Right lobe of liver (tissue), 4 donors: ENCODE data around the gene TTC36.

Experiments
- POLR2A ChIP-seq: fragments of 450-650 bp; IDR thresholded peaks from one replicate; pipeline ENCODE4 v1.6.1; 2017; ENCODE audit warnings: antibody characterized with exemption, mild to moderate bottlenecking
- TF ChIP-seq, protein P1 (sequence below), 4 donors: fragments of 200-600 bp in 3 of 4; fragments of 450-650 bp in 1 of 4; IDR thresholded peaks; one replicate each; pipeline versions ENCODE4 v1.5.1 to v1.8.0; 2016 to 2022; ENCODE audit warnings: antibody characterized with exemption in 4 of 4, mild to moderate bottlenecking in 2 of 4
- donor health status: DM: no; HTN: no; CAD: no.
- donor health status: DM: no; HTN: no; CAD: no.
- donor health status: DM: no; HTN: yes; CAD: no.

DNA sequence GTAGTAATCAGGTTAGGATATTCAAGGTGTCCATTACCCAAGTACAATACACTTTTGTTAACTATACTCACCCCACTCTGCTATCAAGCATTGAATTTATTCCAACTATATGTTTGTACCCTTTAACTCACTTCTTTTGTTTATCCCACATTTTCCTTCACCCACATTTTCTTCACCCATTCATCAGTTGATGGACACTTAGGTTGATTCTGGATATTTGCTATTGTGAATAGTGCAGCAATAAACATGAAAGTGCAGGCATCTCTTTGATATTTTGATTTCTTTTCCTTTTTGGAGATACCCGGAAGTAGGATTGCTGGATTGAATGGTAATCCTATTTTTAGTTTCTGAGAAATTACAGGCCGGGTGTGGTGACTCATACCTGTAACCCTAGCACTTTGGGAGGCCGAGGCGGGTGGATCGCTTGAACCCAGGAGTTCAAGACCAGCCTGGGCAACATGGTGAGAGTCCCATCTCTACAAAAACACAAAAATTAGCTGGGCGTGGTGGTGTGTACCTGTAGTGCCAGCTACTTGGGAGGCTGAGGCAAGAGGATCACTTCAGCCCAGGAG lies 10.2 kb downstream of the TTC36 start:
- no peak for TF ChIP-seq POLR2A
- TF ChIP-seq, protein P1, sequence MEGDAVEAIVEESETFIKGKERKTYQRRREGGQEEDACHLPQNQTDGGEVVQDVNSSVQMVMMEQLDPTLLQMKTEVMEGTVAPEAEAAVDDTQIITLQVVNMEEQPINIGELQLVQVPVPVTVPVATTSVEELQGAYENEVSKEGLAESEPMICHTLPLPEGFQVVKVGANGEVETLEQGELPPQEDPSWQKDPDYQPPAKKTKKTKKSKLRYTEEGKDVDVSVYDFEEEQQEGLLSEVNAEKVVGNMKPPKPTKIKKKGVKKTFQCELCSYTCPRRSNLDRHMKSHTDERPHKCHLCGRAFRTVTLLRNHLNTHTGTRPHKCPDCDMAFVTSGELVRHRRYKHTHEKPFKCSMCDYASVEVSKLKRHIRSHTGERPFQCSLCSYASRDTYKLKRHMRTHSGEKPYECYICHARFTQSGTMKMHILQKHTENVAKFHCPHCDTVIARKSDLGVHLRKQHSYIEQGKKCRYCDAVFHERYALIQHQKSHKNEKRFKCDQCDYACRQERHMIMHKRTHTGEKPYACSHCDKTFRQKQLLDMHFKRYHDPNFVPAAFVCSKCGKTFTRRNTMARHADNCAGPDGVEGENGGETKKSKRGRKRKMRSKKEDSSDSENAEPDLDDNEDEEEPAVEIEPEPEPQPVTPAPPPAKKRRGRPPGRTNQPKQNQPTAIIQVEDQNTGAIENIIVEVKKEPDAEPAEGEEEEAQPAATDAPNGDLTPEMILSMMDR (IDR thresholded peaks at IDR 0.05): no peak
